Activated CD4-positive, alpha-beta T cell treated with anti-CD3 and anti-CD28 coated beads for 36 hours (primary cell): Measurements from ENCODE around the gene CNTN5. TPM values are rescaled to one million over a fixed set of nuclear protein-coding genes. Genes with fewer than 3 reads are reported as not detected.

ENCODE experiments used
- ATAC-seq: fragments of 200-7000 bp; cut with Tn5 transposase; one replicate; pipeline ENCODE4 v1.10.0; 2021; ENCODE audit warnings: mild to moderate bottlenecking, moderate library complexity
- CTCF ChIA-PET: fragments of 350-600 bp; sonication (Branson Sonifier 250); formaldehyde crosslinking; loops from one replicate; lab custom pipeline; 2021; ENCODE audit warnings: antibody characterized with exemption; lab: Charles Lee
- POLR2A ChIA-PET: fragments of 350-600 bp; sonication (Branson Sonifier 250); formaldehyde crosslinking; loops from one replicate; lab custom pipeline; 2021; ENCODE audit warnings: antibody characterized with exemption, inconsistent platforms; lab: Charles Lee
- DNase-seq: peaks from one replicate; pipeline ENCODE4 v3.0.0-alpha.2; 2020
- H3K27ac Mint-ChIP-seq: one replicate; pipeline ENCODE4 v1.8.0; 2021; ENCODE audit warnings: mixed read lengths
- H3K27me3 Mint-ChIP-seq: one replicate; pipeline ENCODE4 v1.8.0; 2021; ENCODE audit warnings: mixed read lengths
- H3K36me3 Mint-ChIP-seq: one replicate; pipeline ENCODE4 v1.8.0; 2021; ENCODE audit warnings: low read depth, mixed read lengths
- H3K4me1 Mint-ChIP-seq: one replicate; pipeline ENCODE4 v1.8.0; 2021; ENCODE audit warnings: mixed read lengths
- H3K4me3 Mint-ChIP-seq: one replicate; pipeline ENCODE4 v1.8.0; 2021; ENCODE audit warnings: mild to moderate bottlenecking, moderate library complexity, mixed read lengths
- H3K9me3 Mint-ChIP-seq: one replicate; pipeline ENCODE4 v1.8.0; 2021; ENCODE audit warnings: low read depth, mixed read lengths
- intact Hi-C, 2 experiments: fragments of 100-400 bp; cut with DNase I in 1 of 2; cut with micrococcal nuclease in 1 of 2; formaldehyde crosslinking; loops; one replicate each; pipeline versions ENCODE4 v1.14.2 to v1.15.1; 2022 to 2024; cut with DNase I, micrococcal nuclease
- total RNA-seq, 2 experiments: library from RNA; stranded (reverse); gene quantifications; one replicate each; pipeline ENCODE4 v1.2.3, GENCODE V29; 2021

Gene CNTN5
- total RNA-seq, 2 experiments from 2014 or later = not detected

GRCh38 chr11:99240192-99241030 lies 219.7 kb downstream of the CNTN5 start:
- DNase-seq = no peak
- Mint-ChIP-seq H3K27ac (no peak overlapping the region), H3K27me3 (no peaks in the 10 kb centered on the region), H3K36me3 (no peaks in the 10 kb centered on the region), H3K4me3 (no peak overlapping the region), H3K9me3 (peaks cover 3% of the 10 kb centered on the region), H3K4me1 (no peaks in the 10 kb centered on the region)
- intact Hi-C loops = no loop called here
- ATAC-seq = no peak
- ChIA-PET POLR2A (no interaction called here), CTCF (no interaction called here)

- CTCF ChIA-PET = no interaction called here
- H3K27me3 Mint-ChIP-seq = no peaks in the 10 kb centered on the region
- H3K27ac Mint-ChIP-seq = no peak overlapping the region
- DNase-seq = no peak
- no peak for ATAC-seq
- H3K4me3 Mint-ChIP-seq = no peak overlapping the region
- H3K9me3 Mint-ChIP-seq = peaks cover 3% of the 10 kb centered on the region
- intact Hi-C loops = no loop called here
- H3K36me3 Mint-ChIP-seq = no peaks in the 10 kb centered on the region
- POLR2A ChIA-PET = no interaction called here
- H3K4me1 Mint-ChIP-seq = no peaks in the 10 kb centered on the region
Observed at GRCh38 chr11:99241066-99241465, 220.3 kb downstream of the CNTN5 start.

- intact Hi-C loops = no loop called here
- ATAC-seq = no peak
- POLR2A ChIA-PET = no interaction called here
- Mint-ChIP-seq H3K9me3 (peaks cover 4% of the 10 kb centered on the region), H3K4me3 (no peak overlapping the region), H3K4me1 (no peaks in the 10 kb centered on the region), H3K27ac (no peak overlapping the region), H3K27me3 (no peaks in the 10 kb centered on the region), H3K36me3 (no peaks in the 10 kb centered on the region)
- CTCF ChIA-PET = no interaction called here
- DNase-seq = no peak
Observed at GRCh38 chr11:99244613-99245012, 223.9 kb downstream of the CNTN5 start.

- H3K4me3 Mint-ChIP-seq = no peak overlapping the region
- DNase-seq (no peak), ATAC-seq (no peak)
- ChIA-PET CTCF (no interaction called here), POLR2A (no interaction called here)
- peaks cover 4% of the 10 kb centered on the region for H3K9me3 Mint-ChIP-seq
- H3K27me3 Mint-ChIP-seq = no peaks in the 10 kb centered on the region
- H3K4me1 Mint-ChIP-seq = no peaks in the 10 kb centered on the region
- H3K36me3 Mint-ChIP-seq = no peaks in the 10 kb centered on the region
- H3K27ac Mint-ChIP-seq = no peak overlapping the region
- intact Hi-C loops = no loop called here
Observed at GRCh38 chr11:99246199-99246598, 225.4 kb downstream of the CNTN5 start.

GRCh38 chr11:99256614-99257013 lies 235.9 kb downstream of the CNTN5 start:
- no peaks in the 10 kb centered on the region for H3K4me1 Mint-ChIP-seq
- no peak overlapping the region for H3K4me3 Mint-ChIP-seq
- ATAC-seq (no peak), DNase-seq (no peak)
- no peaks in the 10 kb centered on the region for H3K27me3 Mint-ChIP-seq
- ChIA-PET CTCF (no interaction called here), POLR2A (no interaction called here)
- H3K27ac Mint-ChIP-seq = no peak overlapping the region
- H3K9me3 Mint-ChIP-seq = peaks cover 6% of the 10 kb centered on the region
- intact Hi-C loops = no loop called here
- H3K36me3 Mint-ChIP-seq = no peaks in the 10 kb centered on the region

GRCh38 chr11:99257131-99257530 lies 236.4 kb downstream of the CNTN5 start:
- DNase-seq (no peak), ATAC-seq (no peak)
- H3K27ac Mint-ChIP-seq = no peak overlapping the region
- no peaks in the 10 kb centered on the region for H3K4me1 Mint-ChIP-seq
- peaks cover 4% of the 10 kb centered on the region for H3K9me3 Mint-ChIP-seq
- CTCF ChIA-PET = no interaction called here
- intact Hi-C loops = no loop called here
- no peaks in the 10 kb centered on the region for H3K27me3 Mint-ChIP-seq
- H3K4me3 Mint-ChIP-seq = no peak overlapping the region
- POLR2A ChIA-PET = no interaction called here
- no peaks in the 10 kb centered on the region for H3K36me3 Mint-ChIP-seq

- no peak overlapping the region for H3K4me3 Mint-ChIP-seq
- ATAC-seq = no peak
- intact Hi-C loops = no loop called here
- CTCF ChIA-PET = no interaction called here
- H3K9me3 Mint-ChIP-seq = peaks cover 2% of the 10 kb centered on the region
- POLR2A ChIA-PET = no interaction called here
- no peaks in the 10 kb centered on the region for H3K27me3 Mint-ChIP-seq
- H3K36me3 Mint-ChIP-seq = no peaks in the 10 kb centered on the region
- H3K4me1 Mint-ChIP-seq = no peaks in the 10 kb centered on the region
- H3K27ac Mint-ChIP-seq = no peak overlapping the region
- DNase-seq = no peak
Observed at GRCh38 chr11:99260696-99261095, 239.9 kb downstream of the CNTN5 start.

GRCh38 chr11:99268886-99269285 lies 248.1 kb downstream of the CNTN5 start:
- ATAC-seq (no peak), DNase-seq (no peak)
- CTCF ChIA-PET = no interaction called here
- H3K4me1 Mint-ChIP-seq = no peaks in the 10 kb centered on the region
- POLR2A ChIA-PET = no interaction called here
- no peaks in the 10 kb centered on the region for H3K27me3 Mint-ChIP-seq
- intact Hi-C loops = no loop called here
- H3K4me3 Mint-ChIP-seq = no peak overlapping the region
- no peaks in the 10 kb centered on the region for H3K36me3 Mint-ChIP-seq
- H3K27ac Mint-ChIP-seq = no peak overlapping the region
- peaks cover 4% of the 10 kb centered on the region for H3K9me3 Mint-ChIP-seq

- CTCF ChIA-PET = no interaction called here
- H3K36me3 Mint-ChIP-seq = no peaks in the 10 kb centered on the region
- DNase-seq (no peak), ATAC-seq (no peak)
- H3K4me1 Mint-ChIP-seq = no peaks in the 10 kb centered on the region
- H3K27ac Mint-ChIP-seq = no peak overlapping the region
- H3K4me3 Mint-ChIP-seq = no peak overlapping the region
- intact Hi-C loops = no loop called here
- peaks cover 1% of the 10 kb centered on the region for H3K9me3 Mint-ChIP-seq
- POLR2A ChIA-PET = no interaction called here
- no peaks in the 10 kb centered on the region for H3K27me3 Mint-ChIP-seq
Observed at GRCh38 chr11:99271527-99271926, 250.8 kb downstream of the CNTN5 start.

- POLR2A ChIA-PET = no interaction called here
- Mint-ChIP-seq H3K4me1 (no peaks in the 10 kb centered on the region), H3K27ac (no peak overlapping the region), H3K9me3 (peaks cover 5% of the 10 kb centered on the region), H3K36me3 (no peaks in the 10 kb centered on the region), H3K4me3 (no peak overlapping the region), H3K27me3 (no peaks in the 10 kb centered on the region)
- DNase-seq (no peak), ATAC-seq (no peak)
- CTCF ChIA-PET = no interaction called here
- intact Hi-C loops = no loop called here
Observed at GRCh38 chr11:99275521-99275920, 254.8 kb downstream of the CNTN5 start.

GRCh38 chr11:99277281-99277680 lies 256.5 kb downstream of the CNTN5 start:
- DNase-seq (no peak), ATAC-seq (no peak)
- no peaks in the 10 kb centered on the region for H3K27me3 Mint-ChIP-seq
- H3K4me1 Mint-ChIP-seq = no peaks in the 10 kb centered on the region
- no peaks in the 10 kb centered on the region for H3K36me3 Mint-ChIP-seq
- no peak overlapping the region for H3K4me3 Mint-ChIP-seq
- no peak overlapping the region for H3K27ac Mint-ChIP-seq
- peaks cover 7% of the 10 kb centered on the region for H3K9me3 Mint-ChIP-seq
- POLR2A ChIA-PET = no interaction called here
- intact Hi-C loops = no loop called here
- CTCF ChIA-PET = no interaction called here

GRCh38 chr11:99279266-99279665 lies 258.5 kb downstream of the CNTN5 start:
- ChIA-PET POLR2A (no interaction called here), CTCF (no interaction called here)
- ATAC-seq (no peak), DNase-seq (no peak)
- no peaks in the 10 kb centered on the region for H3K36me3 Mint-ChIP-seq
- H3K4me1 Mint-ChIP-seq = no peaks in the 10 kb centered on the region
- no peak overlapping the region for H3K27ac Mint-ChIP-seq
- intact Hi-C loops = no loop called here
- no peak overlapping the region for H3K4me3 Mint-ChIP-seq
- H3K9me3 Mint-ChIP-seq = peaks cover 9% of the 10 kb centered on the region
- no peaks in the 10 kb centered on the region for H3K27me3 Mint-ChIP-seq
